B cell (primary cell): Measurements from ENCODE around the gene JADE2. TPM values are rescaled to one million over a fixed set of nuclear protein-coding genes. Genes with fewer than 3 reads are reported as not detected.

ENCODE experiments used
- ATAC-seq: fragments of 200-7000 bp; cut with Tn5 transposase; one replicate; pipeline ENCODE4 v1.10.0; 2021; ENCODE audit warnings: low read depth, mild to moderate bottlenecking, moderate number of reproducible peaks, moderate library complexity
- CTCF ChIA-PET: fragments of 350-600 bp; sonication (Branson Sonifier 250); formaldehyde crosslinking; loops from one replicate; lab custom pipeline; 2021; ENCODE audit warnings: antibody characterized with exemption, inconsistent platforms; lab: Charles Lee
- POLR2A ChIA-PET: fragments of 350-600 bp; sonication (Branson Sonifier 250); formaldehyde crosslinking; loops from one replicate; lab custom pipeline; 2021; ENCODE audit warnings: antibody characterized with exemption; lab: Charles Lee
- DNase-seq: peaks from one replicate; pipeline ENCODE4 v3.0.0; 2013
- H2AFZ ChIP-seq: 2 replicates; pipeline ENCODE4 v1.6.1; 2012; ENCODE audit warnings: mild to moderate bottlenecking, low read depth, low read length; ENCODE audit not compliant: insufficient read depth, poor library complexity, severe bottlenecking
- H3K27ac ChIP-seq, 2 donors: 1 replicate in 1 of 2; 2 replicates in 1 of 2; pipeline ENCODE4 v1.5.1; 2012 to 2013; ENCODE audit warnings: low read length in 2 of 2, mild to moderate bottlenecking in 2 of 2, moderate library complexity in 1 of 2
- H3K27me3 ChIP-seq, 4 experiments: fragments of 200-600 bp in 1 of 4; sonication (generic) in 1 of 4; replicated peaks in 1 of 4; 1 replicate in 2 of 4; 2 replicates in 2 of 4; pipeline versions ENCODE4 v1.6.1 to v1.7.0; 2013 to 2016; ENCODE audit warnings: low read length in 3 of 4, mild to moderate bottlenecking in 2 of 4, mixed read lengths in 1 of 4, moderate library complexity in 1 of 4; ENCODE audit not compliant: insufficient read depth in 4 of 4, control insufficient read depth in 3 of 4; ENCODE audit errors: control extremely low read depth in 1 of 4
- H3K36me3 ChIP-seq, 2 experiments: replicated peaks in 1 of 2; 1 replicate in 1 of 2; 2 replicates in 1 of 2; pipeline versions ENCODE4 v1.6.1 to v1.7.1; 2013; ENCODE audit warnings: low read length in 1 of 2; ENCODE audit not compliant: insufficient read depth in 2 of 2, control insufficient read depth in 1 of 2; ENCODE audit errors: control extremely low read depth in 1 of 2, extremely low read depth in 1 of 2
- H3K4me1 ChIP-seq, 2 donors: fragments of 200-600 bp in 1 of 2; sonication (generic) in 1 of 2; 1 replicate in 1 of 2; 2 replicates in 1 of 2; pipeline versions ENCODE4 v1.5.1 to v1.6.1; 2013 to 2017; ENCODE audit warnings: low read length in 2 of 2; ENCODE audit not compliant: control insufficient read depth in 2 of 2, insufficient read depth in 2 of 2
- H3K4me2 ChIP-seq: replicated peaks from 2 replicates; pipeline ENCODE3; 2012; ENCODE audit warnings: mild to moderate bottlenecking, low read depth, low read length; ENCODE audit not compliant: poor library complexity, severe bottlenecking
- H3K4me3 ChIP-seq, 5 experiments: fragments of 200-600 bp in 1 of 5; sonication (generic) in 1 of 5; 1 replicate in 3 of 5; 2 replicates in 2 of 5; pipeline versions ENCODE4 v1.5.1 to v1.7.0; 2011 to 2016; ENCODE audit warnings: low read length in 4 of 5, mild to moderate bottlenecking in 4 of 5, low read depth in 2 of 5, control low read depth in 1 of 5, moderate library complexity in 1 of 5; ENCODE audit not compliant: insufficient read depth in 1 of 5; ENCODE audit errors: control extremely low read depth in 1 of 5, extremely low read depth in 1 of 5
- H3K79me2 ChIP-seq: fragments of 200-600 bp; sonication (generic); one replicate; pipeline ENCODE4 v1.6.0; 2016; ENCODE audit warnings: low read length; ENCODE audit not compliant: control insufficient read depth, insufficient read depth
- H3K9ac ChIP-seq: fragments of 200-600 bp; sonication (generic); 2 replicates; pipeline ENCODE4 v1.6.1; 2017; ENCODE audit warnings: mild to moderate bottlenecking, low read length, moderate library complexity
- H3K9me3 ChIP-seq, 3 donors: one replicate each; pipeline versions ENCODE4 v1.6.1 to v1.7.1; 2013; ENCODE audit warnings: low read length in 2 of 3; ENCODE audit not compliant: control insufficient read depth in 2 of 3, insufficient read depth in 1 of 3; ENCODE audit errors: control extremely low read depth in 1 of 3
- H4K20me1 ChIP-seq: 2 replicates; pipeline ENCODE4 v1.6.0; 2012; ENCODE audit warnings: mild to moderate bottlenecking, low read length; ENCODE audit not compliant: insufficient read depth, control insufficient read depth, poor library complexity, severe bottlenecking
- H3K27ac Mint-ChIP-seq: one replicate; pipeline ENCODE4 v1.8.0; 2021; ENCODE audit warnings: mixed read lengths
- H3K27me3 Mint-ChIP-seq: one replicate; pipeline ENCODE4 v1.8.0; 2021; ENCODE audit warnings: mixed read lengths
- H3K4me1 Mint-ChIP-seq: one replicate; pipeline ENCODE4 v1.8.0; 2021; ENCODE audit warnings: mixed read lengths
- H3K4me3 Mint-ChIP-seq: one replicate; pipeline ENCODE4 v1.8.0; 2021; ENCODE audit warnings: mixed read lengths
- H3K9me3 Mint-ChIP-seq: one replicate; pipeline ENCODE4 v1.8.0; 2022; ENCODE audit warnings: mixed read lengths; ENCODE audit not compliant: insufficient read depth
- CTCF ChIP-seq: fragments of 200-600 bp; IDR thresholded peaks from one replicate; pipeline ENCODE4 v1.8.0; 2022; ENCODE audit warnings: antibody characterized with exemption, mild to moderate bottlenecking
- EZH2 ChIP-seq: IDR thresholded peaks from 2 replicates; pipeline ENCODE4 v1.6.1; 2012; ENCODE audit warnings: borderline replicate concordance, low read depth, mild to moderate bottlenecking, moderate library complexity, low read length; ENCODE audit not compliant: insufficient read depth, poor library complexity, severe bottlenecking
- WGBS: methylation state at CpG from one replicate; pipeline ENCODE4 v1.1.5; 2013; ENCODE audit warnings: missing lambda C conversion rate; ENCODE audit not compliant: insufficient coverage; 5-methylcytosine and 5-hydroxymethylcytosine counted together
- intact Hi-C: fragments of 100-400 bp; cut with micrococcal nuclease; formaldehyde crosslinking; loops from one replicate; pipeline ENCODE4 v1.10.0; 2022
- polyA plus RNA-seq: library from polyadenylated mRNA; depleted of rRNA; stranded (reverse); fragments of >200 nt; gene quantifications from 2 replicates; pipeline ENCODE4 v1.2.3, GENCODE V29; 2012
- total RNA-seq, 2 donors: library from RNA; stranded (reverse); fragments of 120-200 nt in 1 of 2; gene quantifications; 1 replicate in 1 of 2; 2 replicates in 1 of 2; pipeline versions ENCODE4 v1.2.3 to v1.2.4, GENCODE V29; 2013 to 2022

JADE2 gene
- total and polyA plus RNA-seq, 2 donors (not counting 1 experiment from before 2014, with no cell fraction given): 80.5 to 247 TPM

DNA sequence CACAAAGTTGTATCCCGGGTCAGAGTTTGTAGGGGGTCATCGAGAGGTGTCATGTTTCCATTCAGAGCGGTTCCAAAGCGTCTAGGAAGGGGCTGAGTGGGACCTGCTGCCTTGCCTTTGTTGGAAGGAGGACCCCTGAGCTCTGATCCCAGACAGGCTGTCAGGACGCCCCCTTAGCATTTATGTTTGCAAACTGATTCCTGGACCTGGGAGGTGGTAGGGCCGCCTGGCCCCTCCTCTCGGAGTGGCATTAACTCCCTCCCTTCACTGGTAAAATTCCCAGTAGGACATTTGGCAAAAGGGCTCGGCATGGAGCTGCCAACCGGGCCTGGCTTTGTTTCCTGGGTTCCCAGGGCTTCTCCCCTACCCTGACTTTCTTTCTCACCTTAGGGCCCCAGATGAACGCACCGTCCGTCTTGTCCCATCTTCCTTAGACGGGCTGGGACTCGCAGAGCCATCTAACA is 2.5 kb downstream of the JADE2 start:
- Mint-ChIP-seq H3K27me3 (no peaks in the 10 kb centered on the region), H3K9me3 (no peaks in the 10 kb centered on the region), H3K27ac (peak overlapping the region; percentile 39), H3K4me1 (peaks cover 63% of the 10 kb centered on the region), H3K4me3 (peak overlapping the region; percentile 99)
- CTCF ChIA-PET: interaction anchor here (0.6 to 10.0 kb wide), 19 partner anchors 15 to 202 kb away, joined by 3 to 122 read pairs (median 6); partner anchors contain the start of genes CDKN2AIPNL and UBE2B
- Histone ChIP-seq H3K36me3 (peaks cover 0 to 26% of the 10 kb centered on the region in 2 experiments), H2AFZ (peak overlapping the region; percentile 68), H3K27me3 (no peaks in the 10 kb centered on the region), H3K27ac (peak overlapping the region in 1 of 2 donors; percentile 4), H3K4me1 (peaks cover 40 to 57% of the 10 kb centered on the region in 2 donors), H3K9ac (peak overlapping the region; percentile 100), H3K79me2 (peaks cover 81% of the 10 kb centered on the region), H3K4me3 (peak overlapping the region in 4 of 5 experiments; percentile 90 to 100 (median 99)), H3K4me2 (peak overlapping the region; percentile 92), H3K9me3 (no peaks in the 10 kb centered on the region), H4K20me1 (peaks cover 67% of the 10 kb centered on the region)
- no peak for ATAC-seq
- no peak for TF ChIP-seq EZH2
- TF ChIP-seq CTCF: no peak
- 51% methylated on average over 11 of the region's 14 CpGs for WGBS
- intact Hi-C loops: loop anchor here (1.0 to 10.0 kb wide), 8 partner anchors 16 to 1566 kb away; partner anchors contain the start of genes AFF4, CDKN2AIPNL, PCBD2 and SAR1B
- DNase-seq: no peak
- POLR2A ChIA-PET: interaction anchor here (0.6 to 6.5 kb wide), 11 partner anchors 10 to 157 kb away, joined by 3 to 86 read pairs (median 9); partner anchors contain the start of genes CDKN2AIPNL and UBE2B

DNA sequence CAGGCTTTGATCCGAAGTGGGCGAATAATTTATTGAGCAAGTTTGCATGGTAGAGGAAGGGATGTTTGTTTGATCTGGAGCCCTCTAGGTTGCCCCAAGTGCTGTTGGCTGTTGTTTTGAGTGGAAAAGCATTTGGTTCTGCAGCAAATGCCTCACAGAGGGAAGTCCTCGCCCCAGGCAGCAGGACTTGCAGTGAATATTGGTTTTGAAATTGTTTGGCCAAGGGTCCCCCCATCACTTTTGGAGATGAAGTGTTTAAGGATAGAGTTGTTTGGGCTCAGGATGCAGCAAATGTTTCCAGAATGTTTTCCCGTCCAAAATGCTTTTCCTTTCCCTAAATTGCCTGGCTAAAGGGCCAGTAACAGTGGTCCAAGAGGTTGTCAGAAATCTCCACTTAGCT is 3.1 kb downstream of the JADE2 start:
- Mint-ChIP-seq H3K27me3 (no peaks in the 10 kb centered on the region), H3K4me3 (peak overlapping the region; percentile 99), H3K27ac (peak overlapping the region; percentile 39), H3K9me3 (no peaks in the 10 kb centered on the region), H3K4me1 (peaks cover 63% of the 10 kb centered on the region)
- peaks cover 45 to 60% of the 10 kb centered on the region in 2 donors for H3K4me1 ChIP-seq
- H4K20me1 ChIP-seq: peaks cover 72% of the 10 kb centered on the region
- peak overlapping the region in 1 of 5 experiments; percentile 100 for H3K4me3 ChIP-seq
- WGBS: 75% methylated on average over 3 of the region's 4 CpGs
- intact Hi-C loops: loop anchor here (5.0 to 10.0 kb wide), 3 partner anchors 104 to 1566 kb away; partner anchors contain the start of genes AFF4, PCBD2 and SAR1B
- H3K27ac ChIP-seq: peak overlapping the region in 1 of 2 donors; percentile 4
- H3K4me2 ChIP-seq: peak overlapping the region; percentile 92
- H3K27me3 ChIP-seq: no peaks in the 10 kb centered on the region
- POLR2A ChIA-PET: interaction anchor here (0.6 to 6.5 kb wide), 5 partner anchors 15 to 158 kb away, joined by 3 to 86 read pairs (median 36); partner anchors contain the start of genes CDKN2AIPNL and UBE2B
- H3K9ac ChIP-seq: no peak overlapping the region
- TF ChIP-seq EZH2 (no peak), CTCF (no peak)
- no peaks in the 10 kb centered on the region for H3K9me3 ChIP-seq
- H3K36me3 ChIP-seq: peaks cover 0 to 28% of the 10 kb centered on the region in 2 experiments
- ATAC-seq (no peak), DNase-seq (no peak)
- H3K79me2 ChIP-seq: peaks cover 87% of the 10 kb centered on the region
- H2AFZ ChIP-seq: no peak overlapping the region
- CTCF ChIA-PET: interaction anchor here (0.6 to 10.0 kb wide), 16 partner anchors 14 to 178 kb away, joined by 3 to 122 read pairs (median 7); partner anchors contain the start of genes CDKN2AIPNL and UBE2B
